Body of pancreas (tissue), 4 donors: Measurements from ENCODE around the gene DHODH.

Experiments
- CTCF ChIP-seq, 7 experiments: fragments of 450-650 bp in 4 of 7; fragments of 200-600 bp in 3 of 7; sonication (generic) in 3 of 7; IDR thresholded peaks; one replicate each; pipeline ENCODE4 v1.5.1; 2016 to 2019; ENCODE audit warnings: antibody characterized with exemption in 7 of 7
- POLR2A ChIP-seq, 3 donors: fragments of 450-650 bp; IDR thresholded peaks; one replicate each; pipeline ENCODE4 v1.6.1; 2016; ENCODE audit warnings: antibody characterized with exemption in 3 of 3, mild to moderate bottlenecking in 2 of 3

GRCh38 chr16:72029567-72030271, 21.2 kb downstream of the DHODH start:
- no peak for TF ChIP-seq CTCF (IDR thresholded peaks at IDR 0.05)
- TF ChIP-seq POLR2A (IDR thresholded peaks at IDR 0.05), result no peak
